ENCODE results near the gene TPX2.
"Not testable (repeated sequence)": the region's sequence is repeated elsewhere in the genome, so short reads cannot be mapped to it uniquely, and the experiment has no call there.

Gene TPX2

GRCh38 chr20:31720486-31721407, 18.3 kb upstream of the TPX2 start:
- peak overlapping the region; percentile 89 for H3K4me3 ChIP-seq (ENCODE audit: low read length)
- TF ChIP-seq ZNF274 (IDR thresholded peaks at IDR 0.05; ENCODE audit: low read depth, low read length): no peak

DNA sequence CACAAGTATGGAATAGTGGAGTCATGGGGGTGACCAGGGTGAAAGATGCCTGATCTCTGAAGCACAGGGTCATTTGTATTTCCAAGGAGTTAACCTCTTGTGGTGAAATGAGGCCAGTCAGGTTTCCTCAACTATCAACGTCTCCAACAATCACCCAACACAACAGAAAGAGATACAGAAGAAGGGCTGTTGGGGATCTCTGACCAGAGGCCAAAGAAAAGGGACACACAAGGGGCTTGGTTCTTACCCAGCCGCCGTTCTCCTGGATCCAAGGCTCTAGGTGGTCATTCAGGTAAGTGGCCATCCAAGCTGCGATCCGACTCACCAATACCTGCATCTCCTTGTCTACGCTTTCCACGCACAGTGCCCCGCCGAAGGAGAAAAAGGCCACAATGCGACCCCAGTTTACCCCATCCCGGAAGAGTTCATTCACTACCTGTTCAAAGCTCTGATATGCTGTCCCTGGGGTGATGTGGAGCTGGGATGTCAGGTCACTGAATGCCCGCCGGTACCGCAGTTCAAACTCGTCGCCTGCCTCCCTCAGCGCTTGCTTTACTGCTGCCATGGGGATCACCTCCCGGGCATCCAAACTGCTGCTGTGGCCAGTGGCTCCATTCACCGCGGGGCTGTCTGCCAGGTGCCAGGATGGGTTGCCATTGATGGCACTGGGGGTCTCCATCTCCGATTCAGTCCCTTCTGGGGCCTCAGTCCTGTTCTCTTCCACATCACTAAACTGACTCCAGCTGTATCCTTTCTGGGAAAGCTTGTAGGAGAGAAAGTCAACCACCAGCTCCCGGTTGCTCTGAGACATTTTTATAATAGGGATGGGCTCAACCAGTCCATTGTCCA, 17.5 kb upstream of the TPX2 start:
- peak overlapping the region; percentile 89 for H3K4me3 ChIP-seq (ENCODE audit: low read length)
- TF ChIP-seq ZNF274 (IDR thresholded peaks at IDR 0.05; ENCODE audit: low read depth, low read length): no peak

- peak within 1 kb of the TSS; percentile 89 for H3K4me3 ChIP-seq (ENCODE audit: low read length)
- no peak for TF ChIP-seq ZNF274 (IDR thresholded peaks at IDR 0.05; ENCODE audit: low read depth, low read length)
Observed at GRCh38 chr20:31722257-31723068, 16.6 kb upstream of the TPX2 start, which contains the start of gene BCL2L1. BCL2L1 (minus strand) TSS chr20:31722868; CDS start chr20:31722218, 650 bp downstream.

DNA sequence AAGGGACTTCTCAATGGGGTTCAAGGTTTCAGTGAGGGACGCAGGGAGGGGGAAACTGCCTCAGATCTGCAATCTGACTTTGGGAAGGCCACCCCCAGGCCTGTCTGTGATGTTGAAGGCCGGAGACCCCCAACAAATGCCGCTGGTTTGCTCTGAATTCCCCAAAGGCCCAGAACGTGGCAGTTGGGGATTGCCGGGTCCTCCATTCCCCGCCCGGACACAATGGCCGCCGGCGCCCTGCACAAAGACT, 16.1 kb upstream of the TPX2 start:
- no peak for TF ChIP-seq ZNF274 (IDR thresholded peaks at IDR 0.05; ENCODE audit: low read depth, low read length)
- peak overlapping the region; percentile 89 for H3K4me3 ChIP-seq (ENCODE audit: low read length)

- peak overlapping the region; percentile 89 for H3K4me3 ChIP-seq (ENCODE audit: low read length)
- no peak for TF ChIP-seq ZNF274 (IDR thresholded peaks at IDR 0.05; ENCODE audit: low read depth, low read length)
Observed at GRCh38 chr20:31723319-31724078, 15.6 kb upstream of the TPX2 start.

GRCh38 chr20:31731321-31731717, 7.8 kb upstream of the TPX2 start:
- H3K4me3 ChIP-seq (ENCODE audit: low read length): no peak overlapping the region

DNA sequence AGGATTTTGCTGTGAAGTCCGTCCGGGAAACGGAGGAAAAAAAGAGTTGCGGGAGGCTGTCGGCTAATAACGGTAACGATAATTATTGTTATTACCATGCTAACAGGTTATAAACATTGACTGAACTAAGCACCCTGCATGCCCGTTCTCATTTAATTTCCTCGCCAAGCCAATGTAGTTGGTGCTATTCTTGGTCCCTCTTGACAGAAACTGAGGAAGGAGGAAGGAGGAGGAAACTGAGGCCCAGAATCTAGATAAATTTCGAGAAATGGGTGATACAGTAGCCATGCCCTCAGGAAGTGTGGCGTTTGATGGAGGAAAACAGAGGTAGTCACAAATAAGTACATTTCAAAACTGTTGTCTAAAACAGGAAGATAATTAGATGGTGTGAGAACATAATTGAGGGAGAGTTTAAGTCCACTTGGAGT, 474 bp downstream of the TPX2 start:
- TF ChIP-seq ZNF274 (IDR thresholded peaks at IDR 0.05; ENCODE audit: low read depth, low read length): no peak
- peak overlapping the region; percentile 92 for H3K4me3 ChIP-seq (ENCODE audit: low read length)

More at GRCh38 chr20:31731321-31731717, 7.8 kb upstream of the TPX2 start:
- no peak for TF ChIP-seq ZNF274 (IDR thresholded peaks at IDR 0.05; ENCODE audit: low read depth, low read length)

DNA sequence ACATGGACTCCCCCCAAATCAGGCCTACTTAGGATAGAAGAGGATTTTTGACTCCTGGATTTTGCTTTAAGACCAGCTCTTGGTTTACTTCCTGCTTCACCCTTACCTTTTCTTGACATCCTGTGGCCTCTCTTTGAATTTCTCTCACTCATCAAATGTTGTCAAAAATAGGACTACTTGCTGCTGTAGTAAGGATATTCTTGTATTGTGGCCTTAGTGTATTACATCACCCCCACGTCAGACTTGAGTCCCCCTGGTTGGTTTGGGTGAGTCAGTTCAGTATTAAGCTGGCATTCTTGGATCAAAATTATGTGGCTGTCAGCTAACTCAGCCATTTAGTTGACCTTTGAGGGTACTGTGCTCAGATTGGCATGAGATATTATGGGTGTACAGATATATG, 1.1 kb downstream of the TPX2 start:
- peak overlapping the region; percentile 92 for H3K4me3 ChIP-seq (ENCODE audit: low read length)
- no peak for TF ChIP-seq ZNF274 (IDR thresholded peaks at IDR 0.05; ENCODE audit: low read depth, low read length)

GRCh38 chr20:31740656-31741323, 1.7 kb downstream of the TPX2 start:
- peak overlapping the region; percentile 92 for H3K4me3 ChIP-seq (ENCODE audit: low read length)
- TF ChIP-seq ZNF274 (IDR thresholded peaks at IDR 0.05; ENCODE audit: low read depth, low read length): no peak

- no peak for TF ChIP-seq ZNF274 (IDR thresholded peaks at IDR 0.05; ENCODE audit: low read depth, low read length)
- no peak overlapping the region; the same call in 1 of the 2 replicates for H3K4me3 ChIP-seq (ENCODE audit: low read length)
Observed at GRCh38 chr20:31746068-31746878, 7.2 kb downstream of the TPX2 start.

- not testable (repeated sequence) for H3K4me3 ChIP-seq (ENCODE audit: low read length)
Observed at GRCh38 chr20:31747028-31747427, 7.9 kb downstream of the TPX2 start.

DNA sequence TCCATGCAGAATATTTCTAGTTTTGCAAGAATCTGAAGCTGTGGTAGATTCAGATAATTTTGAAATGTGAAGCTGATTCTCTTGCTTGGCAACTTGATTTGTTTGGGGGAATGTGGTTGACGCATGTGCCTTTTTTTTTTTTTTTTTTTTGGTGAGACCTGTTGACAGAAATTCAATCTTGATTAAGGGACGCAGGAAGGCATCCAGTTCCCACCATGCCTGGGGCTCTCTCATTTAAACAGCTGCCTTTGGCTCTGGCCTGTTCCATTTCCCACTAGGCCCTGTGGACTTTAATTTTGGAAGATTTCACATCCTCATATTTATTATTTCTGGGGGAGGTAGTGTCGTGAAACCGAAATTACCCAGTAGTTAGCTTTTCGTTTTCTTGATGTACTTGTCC, 8.6 kb downstream of the TPX2 start:
- TF ChIP-seq ZNF274 (IDR thresholded peaks at IDR 0.05; ENCODE audit: low read depth, low read length): no peak
- no peak overlapping the region for H3K4me3 ChIP-seq (ENCODE audit: low read length)
